Astrocyte of the cerebellum (primary cell): ENCODE results near the gene APCDD1.

ENCODE experiments used
- DNase-seq: peaks from one replicate; pipeline ENCODE4 v3.0.0-alpha.2; 2011; ENCODE audit warnings: low read depth
- H3K4me3 ChIP-seq: 2 replicates; pipeline ENCODE4 v1.5.1; 2011; ENCODE audit warnings: mild to moderate bottlenecking, low read depth, low read length, moderate library complexity
- CTCF ChIP-seq: IDR thresholded peaks from 2 replicates; pipeline ENCODE4 v1.5.1; 2012; ENCODE audit warnings: low read length, low read depth, moderate library complexity, mild to moderate bottlenecking; ENCODE audit errors: missing control alignments
- in situ Hi-C: cut with HindIII; loops from 2 replicates; pipeline ENCODE4 v1.10.0; 2017; ENCODE audit warnings: low sequenced_read_pairs

The APCDD1 gene

GRCh38 chr18:10519366-10519765 lies 64.9 kb downstream of the APCDD1 start:
- no peak for TF ChIP-seq CTCF
- H3K4me3 ChIP-seq = no peak overlapping the region
- in situ Hi-C loops = no loop called here
- no peak for DNase-seq

- in situ Hi-C loops = no loop called here
- peak; percentile 87 for TF ChIP-seq CTCF
- H3K4me3 ChIP-seq = no peak overlapping the region
- peak; percentile 97 for DNase-seq
These were observed 65.8 kb downstream of the APCDD1 start for GRCh38 chr18:10519999-10520935.

GRCh38 chr18:10521566-10521965 lies 67.1 kb downstream of the APCDD1 start:
- DNase-seq = no peak
- no peak for TF ChIP-seq CTCF
- no peak overlapping the region for H3K4me3 ChIP-seq
- in situ Hi-C loops = no loop called here

GRCh38 chr18:10522574-10522973 lies 68.1 kb downstream of the APCDD1 start:
- no peak for TF ChIP-seq CTCF

GRCh38 chr18:10523544-10523943 lies 69.1 kb downstream of the APCDD1 start:
- in situ Hi-C loops = no loop called here
- no peak for DNase-seq
- no peak for TF ChIP-seq CTCF
- no peak overlapping the region for H3K4me3 ChIP-seq

More at GRCh38 chr18:10522574-10522973, 68.1 kb downstream of the APCDD1 start:
- H3K4me3 ChIP-seq = no peak overlapping the region
- DNase-seq = no peak
- in situ Hi-C loops = no loop called here

- DNase-seq = peak; percentile 44
These were observed 70.3 kb downstream of the APCDD1 start for GRCh38 chr18:10524507-10525370.

More at GRCh38 chr18:10524507-10525370, 70.3 kb downstream of the APCDD1 start:
- H3K4me3 ChIP-seq = no peak overlapping the region
- no peak for TF ChIP-seq CTCF
- in situ Hi-C loops = no loop called here
